ENCODE data around the gene AADACL4.

DNA sequence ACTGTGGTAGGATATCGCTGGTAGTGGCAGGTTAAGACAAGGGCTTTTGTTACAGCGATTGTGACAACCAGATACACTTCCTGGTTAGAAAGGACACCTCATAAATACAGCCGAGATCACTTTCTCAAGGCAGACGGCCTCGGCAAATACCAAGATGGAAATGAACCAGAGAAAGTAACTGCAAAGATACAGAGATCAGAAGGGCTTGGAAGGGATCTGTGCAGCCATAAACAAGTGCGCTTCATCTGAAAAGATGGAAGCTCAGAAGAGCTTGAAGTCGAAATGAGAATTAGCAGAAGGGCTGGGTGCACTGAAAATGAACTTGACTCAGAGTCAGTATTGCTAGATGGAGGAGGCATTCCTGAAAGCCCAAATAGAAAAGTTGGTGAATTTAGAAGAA, 32.9 kb upstream of the AADACL4 start:
- no peak for TF ChIP-seq POLR2A (IDR thresholded peaks at IDR 0.05)
- TF ChIP-seq, protein P1, sequence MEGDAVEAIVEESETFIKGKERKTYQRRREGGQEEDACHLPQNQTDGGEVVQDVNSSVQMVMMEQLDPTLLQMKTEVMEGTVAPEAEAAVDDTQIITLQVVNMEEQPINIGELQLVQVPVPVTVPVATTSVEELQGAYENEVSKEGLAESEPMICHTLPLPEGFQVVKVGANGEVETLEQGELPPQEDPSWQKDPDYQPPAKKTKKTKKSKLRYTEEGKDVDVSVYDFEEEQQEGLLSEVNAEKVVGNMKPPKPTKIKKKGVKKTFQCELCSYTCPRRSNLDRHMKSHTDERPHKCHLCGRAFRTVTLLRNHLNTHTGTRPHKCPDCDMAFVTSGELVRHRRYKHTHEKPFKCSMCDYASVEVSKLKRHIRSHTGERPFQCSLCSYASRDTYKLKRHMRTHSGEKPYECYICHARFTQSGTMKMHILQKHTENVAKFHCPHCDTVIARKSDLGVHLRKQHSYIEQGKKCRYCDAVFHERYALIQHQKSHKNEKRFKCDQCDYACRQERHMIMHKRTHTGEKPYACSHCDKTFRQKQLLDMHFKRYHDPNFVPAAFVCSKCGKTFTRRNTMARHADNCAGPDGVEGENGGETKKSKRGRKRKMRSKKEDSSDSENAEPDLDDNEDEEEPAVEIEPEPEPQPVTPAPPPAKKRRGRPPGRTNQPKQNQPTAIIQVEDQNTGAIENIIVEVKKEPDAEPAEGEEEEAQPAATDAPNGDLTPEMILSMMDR (IDR thresholded peaks at IDR 0.05) = no peak

All from lower leg skin (tissue), 3 donors.